OCI-LY7 (cell line): ENCODE results near the gene AK9. TPM values are rescaled to one million over a fixed set of nuclear protein-coding genes. Genes with fewer than 3 reads are reported as not detected.

Experiments used
- BruUV-seq: library from RNA; stranded (reverse); fragments of 400-500 nt; replicated peaks from 2 replicates; lab custom pipeline; 2021; lab: Mats Ljungman, UMichigan
- CTCF ChIA-PET: fragments of 300-600 bp; sonication (Branson Sonifier 250); formaldehyde crosslinking; loops from one replicate; lab custom pipeline; 2022; ENCODE audit warnings: antibody characterized with exemption; ENCODE audit not compliant: unreplicated experiment; lab: Charles Lee
- POLR2A ChIA-PET: fragments of 300-600 bp; sonication (Branson Sonifier 250); formaldehyde crosslinking; loops from one replicate; lab custom pipeline; 2022; ENCODE audit warnings: antibody characterized with exemption; lab: Charles Lee
- DNase-seq: peaks from one replicate; pipeline ENCODE4 v3.0.0-alpha.2; 2015; ENCODE audit warnings: low spot score
- H2AFZ ChIP-seq: fragments of 200-600 bp; sonication (generic), shearing (Covaris generic); 2 replicates; pipeline ENCODE4 v1.6.1; 2014; ENCODE audit warnings: mild to moderate bottlenecking, antibody characterized with exemption, low read length, moderate library complexity
- H3K27ac ChIP-seq: fragments of 200-600 bp; sonication (generic); 2 replicates; pipeline ENCODE4 v1.5.1; 2014; ENCODE audit warnings: mixed run types, low read depth, mild to moderate bottlenecking, moderate library complexity, low read length, inconsistent platforms; ENCODE audit not compliant: poor library complexity, severe bottlenecking
- H3K36me3 ChIP-seq: fragments of 200-600 bp; sonication (generic); 2 replicates; pipeline ENCODE4 v1.6.1; 2014; ENCODE audit warnings: mild to moderate bottlenecking, antibody characterized with exemption, low read length, moderate library complexity, mixed read lengths; ENCODE audit not compliant: insufficient read depth
- H3K4me1 ChIP-seq: fragments of 200-600 bp; sonication (generic); 2 replicates; pipeline ENCODE4 v1.5.1; 2014; ENCODE audit warnings: mild to moderate bottlenecking, low read length; ENCODE audit not compliant: insufficient read depth, poor library complexity, severe bottlenecking
- H3K4me2 ChIP-seq: fragments of 200-600 bp; sonication (generic); 2 replicates; pipeline ENCODE4 v1.6.1; 2014; ENCODE audit warnings: mild to moderate bottlenecking, low read length
- H3K4me3 ChIP-seq: fragments of 200-600 bp; sonication (generic); 2 replicates; pipeline ENCODE4 v1.5.1; 2014; ENCODE audit warnings: mild to moderate bottlenecking, low read depth, low read length; ENCODE audit not compliant: poor library complexity, severe bottlenecking
- H3K79me2 ChIP-seq: fragments of 200-600 bp; sonication (generic); 2 replicates; pipeline ENCODE4 v1.6.1; 2016; ENCODE audit warnings: low read depth, mild to moderate bottlenecking, low read length, moderate library complexity, mixed read lengths; ENCODE audit not compliant: insufficient read depth
- H3K9me2 ChIP-seq: fragments of 200-600 bp; sonication (generic); 2 replicates; pipeline ENCODE4 v1.6.1; 2016; ENCODE audit warnings: mild to moderate bottlenecking, low read length, mixed read lengths; ENCODE audit not compliant: insufficient read depth
- H3K9me3 ChIP-seq: fragments of 200-600 bp; sonication (generic); 2 replicates; pipeline ENCODE4 v1.6.1; 2014; ENCODE audit warnings: mild to moderate bottlenecking, mixed run types, low read length, mixed read lengths
- H4K20me1 ChIP-seq: fragments of 200-600 bp; sonication (generic); 2 replicates; pipeline ENCODE4 v1.6.1; 2014; ENCODE audit warnings: mild to moderate bottlenecking, antibody characterized with exemption, low read length, moderate library complexity, mixed read lengths; ENCODE audit not compliant: insufficient read depth
- EZH2phosphoT487 ChIP-seq: fragments of 200-600 bp; sonication (generic); IDR thresholded peaks from 2 replicates; pipeline ENCODE4 v1.6.1; 2018; ENCODE audit warnings: low read depth, borderline replicate concordance, mild to moderate bottlenecking, mixed run types, antibody characterized with exemption, low read length, moderate library complexity, mixed read lengths
- intact Hi-C: fragments of 100-400 bp; cut with micrococcal nuclease; formaldehyde crosslinking; loops from one replicate; pipeline ENCODE4 v1.10.0; 2022; ENCODE audit not compliant: unreplicated experiment
- total RNA-seq, 2 experiments: library from RNA; depleted of rRNA in 1 of 2; stranded (reverse); fragments of >200 nt in 1 of 2; shearing (Covaris generic) in 1 of 2; gene quantifications; 2 replicates each; pipeline ENCODE4 v1.2.3, GENCODE V29; 2014 to 2022
- TF ChIP-seq, protein P1 (sequence below): fragments of 200-600 bp; sonication (generic); conservative IDR thresholded peaks from 2 replicates; pipeline ENCODE4 v1.5.1; 2014; ENCODE audit warnings: mild to moderate bottlenecking, antibody characterized with exemption, low read length, moderate library complexity, mixed read lengths

The AK9 gene
- total RNA-seq, 2 experiments from 2014 or later, result 4.9 to 6.7 TPM

DNA sequence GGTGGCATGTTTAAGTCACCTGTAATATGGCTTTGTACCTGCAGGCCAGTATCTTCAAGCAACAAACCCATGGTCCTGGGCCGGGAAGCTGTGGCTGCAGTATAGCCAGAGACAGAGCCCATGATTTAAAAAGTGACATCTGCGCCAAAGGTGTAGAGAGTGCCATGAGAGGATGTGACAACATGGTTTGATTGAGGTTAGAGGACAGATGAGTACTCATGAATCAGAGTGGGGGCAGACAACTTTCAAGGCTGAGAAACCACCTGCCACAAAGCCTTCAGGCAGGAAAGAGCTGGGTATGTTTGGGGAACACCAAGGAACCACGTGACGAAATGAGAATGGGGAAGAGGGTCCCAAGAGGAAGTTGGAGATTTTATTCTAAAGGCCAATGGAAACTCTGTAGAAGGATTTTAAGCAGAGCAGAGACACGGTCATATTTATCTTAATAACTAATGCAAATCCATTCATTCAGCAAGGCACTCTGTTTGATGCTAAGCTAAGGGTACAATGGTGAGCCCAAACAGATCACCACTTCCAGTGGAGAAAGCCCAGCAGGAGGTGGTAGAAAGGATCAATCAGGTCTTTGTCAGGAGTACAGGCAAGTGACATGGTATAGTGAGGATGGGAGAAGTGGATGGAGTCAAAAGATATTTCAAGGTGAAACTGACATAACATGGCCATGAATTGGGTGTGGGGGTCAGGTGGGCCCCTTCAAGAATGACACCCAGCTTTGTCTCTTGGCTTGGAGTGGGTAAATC is 232.0 kb downstream of the AK9 start:
- Histone ChIP-seq H3K4me2 (peak overlapping the region; percentile 63), H3K27ac (peak overlapping the region; percentile 73), H2AFZ (no peak overlapping the region), H4K20me1 (no peaks in the 10 kb centered on the region), H3K79me2 (peaks cover 49% of the 10 kb centered on the region), H3K4me3 (peak overlapping the region; percentile 21), H3K9me2 (no peaks in the 10 kb centered on the region), H3K4me1 (peaks cover 59% of the 10 kb centered on the region), H3K36me3 (peaks cover 47% of the 10 kb centered on the region), H3K9me3 (no peaks in the 10 kb centered on the region)
- CTCF ChIA-PET, result no interaction called here
- intact Hi-C loops, result loop anchor here (5.0 to 10.0 kb wide), 2 partner anchors 233 to 364 kb away; partner anchors contain the start of genes AK9, CEP57L1, FIG4 and SESN1
- TF ChIP-seq EZH2phosphoT487, result no peak
- TF ChIP-seq, protein P1, sequence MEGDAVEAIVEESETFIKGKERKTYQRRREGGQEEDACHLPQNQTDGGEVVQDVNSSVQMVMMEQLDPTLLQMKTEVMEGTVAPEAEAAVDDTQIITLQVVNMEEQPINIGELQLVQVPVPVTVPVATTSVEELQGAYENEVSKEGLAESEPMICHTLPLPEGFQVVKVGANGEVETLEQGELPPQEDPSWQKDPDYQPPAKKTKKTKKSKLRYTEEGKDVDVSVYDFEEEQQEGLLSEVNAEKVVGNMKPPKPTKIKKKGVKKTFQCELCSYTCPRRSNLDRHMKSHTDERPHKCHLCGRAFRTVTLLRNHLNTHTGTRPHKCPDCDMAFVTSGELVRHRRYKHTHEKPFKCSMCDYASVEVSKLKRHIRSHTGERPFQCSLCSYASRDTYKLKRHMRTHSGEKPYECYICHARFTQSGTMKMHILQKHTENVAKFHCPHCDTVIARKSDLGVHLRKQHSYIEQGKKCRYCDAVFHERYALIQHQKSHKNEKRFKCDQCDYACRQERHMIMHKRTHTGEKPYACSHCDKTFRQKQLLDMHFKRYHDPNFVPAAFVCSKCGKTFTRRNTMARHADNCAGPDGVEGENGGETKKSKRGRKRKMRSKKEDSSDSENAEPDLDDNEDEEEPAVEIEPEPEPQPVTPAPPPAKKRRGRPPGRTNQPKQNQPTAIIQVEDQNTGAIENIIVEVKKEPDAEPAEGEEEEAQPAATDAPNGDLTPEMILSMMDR, result no peak
- peak; percentile 60 for DNase-seq
- BruUV-seq, result no TSS peak
- POLR2A ChIA-PET, result interaction anchor here (1.2 to 2.0 kb wide), 3 partner anchors 10 to 20 kb away, joined by 5 to 11 read pairs (median 6); no protein-coding TSS in a partner anchor

GRCh38 chr6:109457562-109457996 is 233.4 kb downstream of the AK9 start:
- POLR2A ChIA-PET, result interaction anchor here (0.7 to 6.4 kb wide), 3 partner anchors 16 to 271 kb away, joined by 3 to 64 read pairs (median 5); partner anchors contain the start of genes PPIL6 and SMPD2
- intact Hi-C loops, result loop anchor here (5.0 to 10.0 kb wide), 2 partner anchors 235 to 363 kb away; partner anchors contain the start of genes AK9, CEP57L1, FIG4 and SESN1
- CTCF ChIA-PET, result no interaction called here
- Histone ChIP-seq H3K27ac (peak overlapping the region; percentile 99), H3K4me3 (peak overlapping the region; percentile 82), H2AFZ (no peak overlapping the region), H3K4me2 (peak overlapping the region; percentile 79), H3K36me3 (peaks cover 43% of the 10 kb centered on the region), H3K4me1 (peaks cover 67% of the 10 kb centered on the region), H3K9me3 (no peaks in the 10 kb centered on the region), H3K79me2 (peaks cover 45% of the 10 kb centered on the region; the same call in 1 of the 2 replicates), H4K20me1 (no peaks in the 10 kb centered on the region), H3K9me2 (no peaks in the 10 kb centered on the region)
- TF ChIP-seq EZH2phosphoT487, result no peak
- TF ChIP-seq, protein P1, result no peak
- no peak for DNase-seq
- no TSS peak for BruUV-seq
